Adipocyte (in vitro differentiated cells): ENCODE measurements around the gene APBA2.

Source experiments
- DNase-seq: peaks from one replicate; pipeline ENCODE4 v3.0.0-alpha.2; 2015; ENCODE audit warnings: low read depth
- H3K27me3 ChIP-seq: replicated peaks from 2 replicates; pipeline ENCODE4 v1.7.0; 2013; ENCODE audit warnings: mild to moderate bottlenecking, low read length, moderate library complexity; ENCODE audit not compliant: control insufficient read depth, insufficient read depth
- H3K36me3 ChIP-seq: 2 replicates; pipeline ENCODE4 v1.7.0; 2013; ENCODE audit warnings: low read length, mild to moderate bottlenecking, moderate library complexity; ENCODE audit not compliant: control insufficient read depth, insufficient read depth, severe bottlenecking
- H3K4me1 ChIP-seq: 2 replicates; pipeline ENCODE4 v1.7.0; 2013; ENCODE audit warnings: mild to moderate bottlenecking, low read length, moderate library complexity; ENCODE audit not compliant: control insufficient read depth, insufficient read depth
- H3K4me3 ChIP-seq: 2 replicates; pipeline ENCODE4 v1.7.0; 2013; ENCODE audit warnings: mild to moderate bottlenecking, low read length, moderate library complexity
- H3K9ac ChIP-seq: 2 replicates; pipeline ENCODE4 v1.7.0; 2013; ENCODE audit warnings: mild to moderate bottlenecking, low read length, moderate library complexity
- H3K9me3 ChIP-seq: 2 replicates; pipeline ENCODE4 v1.7.0; 2013; ENCODE audit warnings: mild to moderate bottlenecking, low read length, moderate library complexity; ENCODE audit not compliant: control insufficient read depth

Gene APBA2

GRCh38 chr15:29071232-29071881 is 185.6 kb downstream of the APBA2 start:
- no peak overlapping the region for H3K4me3 ChIP-seq
- DNase-seq: no peak
- H3K9me3 ChIP-seq: peaks cover 5% of the 10 kb centered on the region

GRCh38 chr15:29071882-29072273 is 186.1 kb downstream of the APBA2 start:
- no peak overlapping the region for H3K9ac ChIP-seq
- no peak for DNase-seq
- H3K27me3 ChIP-seq: peaks cover 8% of the 10 kb centered on the region
- peaks cover 5% of the 10 kb centered on the region for H3K9me3 ChIP-seq
- no peaks in the 10 kb centered on the region for H3K4me1 ChIP-seq
- no peak overlapping the region for H3K4me3 ChIP-seq
- no peaks in the 10 kb centered on the region for H3K36me3 ChIP-seq

More at GRCh38 chr15:29071232-29071881, 185.6 kb downstream of the APBA2 start:
- H3K27me3 ChIP-seq: peaks cover 8% of the 10 kb centered on the region
- H3K36me3 ChIP-seq: no peaks in the 10 kb centered on the region
- H3K9ac ChIP-seq: no peak overlapping the region
- no peaks in the 10 kb centered on the region for H3K4me1 ChIP-seq

GRCh38 chr15:29072444-29072843 is 186.7 kb downstream of the APBA2 start:
- Histone ChIP-seq H3K27me3 (peaks cover 8% of the 10 kb centered on the region), H3K4me1 (no peaks in the 10 kb centered on the region), H3K36me3 (no peaks in the 10 kb centered on the region), H3K9me3 (peaks cover 5% of the 10 kb centered on the region), H3K9ac (no peak overlapping the region), H3K4me3 (no peak overlapping the region)
- no peak for DNase-seq

GRCh38 chr15:29074045-29074444 is 188.3 kb downstream of the APBA2 start:
- peaks cover 5% of the 10 kb centered on the region for H3K9me3 ChIP-seq
- H3K9ac ChIP-seq: no peak overlapping the region
- H3K27me3 ChIP-seq: peaks cover 8% of the 10 kb centered on the region
- DNase-seq: no peak
- H3K4me1 ChIP-seq: no peaks in the 10 kb centered on the region
- no peak overlapping the region for H3K4me3 ChIP-seq
- no peaks in the 10 kb centered on the region for H3K36me3 ChIP-seq

GRCh38 chr15:29078541-29078940 is 192.8 kb downstream of the APBA2 start:
- no peak for DNase-seq
- Histone ChIP-seq H3K4me3 (no peak overlapping the region), H3K4me1 (no peaks in the 10 kb centered on the region), H3K27me3 (peaks cover 3% of the 10 kb centered on the region), H3K36me3 (no peaks in the 10 kb centered on the region), H3K9me3 (no peaks in the 10 kb centered on the region), H3K9ac (no peak overlapping the region)

- H3K4me3 ChIP-seq: no peak overlapping the region
- DNase-seq: no peak
- peaks cover 3% of the 10 kb centered on the region for H3K27me3 ChIP-seq
- no peaks in the 10 kb centered on the region for H3K4me1 ChIP-seq
- H3K36me3 ChIP-seq: no peaks in the 10 kb centered on the region
- H3K9ac ChIP-seq: no peak overlapping the region
- peaks cover under 1% of the 10 kb centered on the region for H3K9me3 ChIP-seq
These were observed 193.7 kb downstream of the APBA2 start for GRCh38 chr15:29079479-29079878.

- no peaks in the 10 kb centered on the region for H3K4me1 ChIP-seq
- H3K4me3 ChIP-seq: no peak overlapping the region
- H3K36me3 ChIP-seq: no peaks in the 10 kb centered on the region
- H3K9me3 ChIP-seq: peaks cover 4% of the 10 kb centered on the region
- peaks cover 3% of the 10 kb centered on the region for H3K27me3 ChIP-seq
- H3K9ac ChIP-seq: no peak overlapping the region
- DNase-seq: no peak
These were observed 196.0 kb downstream of the APBA2 start for GRCh38 chr15:29081781-29082180.

- no peak for DNase-seq
- no peaks in the 10 kb centered on the region for H3K36me3 ChIP-seq
- H3K4me1 ChIP-seq: no peaks in the 10 kb centered on the region
- H3K9me3 ChIP-seq: peaks cover 4% of the 10 kb centered on the region
- peaks cover 7% of the 10 kb centered on the region for H3K27me3 ChIP-seq
- no peak overlapping the region for H3K9ac ChIP-seq
- no peak overlapping the region for H3K4me3 ChIP-seq
These were observed 197.4 kb downstream of the APBA2 start for GRCh38 chr15:29083161-29083560.

GRCh38 chr15:29083858-29084257 is 198.1 kb downstream of the APBA2 start:
- H3K27me3 ChIP-seq: peaks cover 13% of the 10 kb centered on the region
- H3K4me3 ChIP-seq: no peak overlapping the region
- peaks cover 4% of the 10 kb centered on the region for H3K9me3 ChIP-seq
- H3K36me3 ChIP-seq: no peaks in the 10 kb centered on the region
- no peak overlapping the region for H3K9ac ChIP-seq
- no peak for DNase-seq
- H3K4me1 ChIP-seq: no peaks in the 10 kb centered on the region

GRCh38 chr15:29086001-29086400 is 200.2 kb downstream of the APBA2 start:
- peaks cover 22% of the 10 kb centered on the region for H3K27me3 ChIP-seq
- H3K9me3 ChIP-seq: peaks cover 4% of the 10 kb centered on the region
- no peaks in the 10 kb centered on the region for H3K4me1 ChIP-seq
- H3K9ac ChIP-seq: no peak overlapping the region
- H3K4me3 ChIP-seq: no peak overlapping the region
- H3K36me3 ChIP-seq: no peaks in the 10 kb centered on the region
- no peak for DNase-seq

GRCh38 chr15:29086891-29087290 is 201.1 kb downstream of the APBA2 start:
- peaks cover 24% of the 10 kb centered on the region for H3K27me3 ChIP-seq
- H3K4me3 ChIP-seq: no peak overlapping the region
- H3K36me3 ChIP-seq: no peaks in the 10 kb centered on the region
- H3K9ac ChIP-seq: no peak overlapping the region
- H3K4me1 ChIP-seq: no peaks in the 10 kb centered on the region
- no peak for DNase-seq
- peaks cover 4% of the 10 kb centered on the region for H3K9me3 ChIP-seq
